GM21717 (cell line): ENCODE results near the gene USP16.
A peak's percentile ranks its signal among the peaks of the same experiment; 100 is the strongest.
"Not testable (repeated sequence)": the region's sequence is repeated elsewhere in the genome, so short reads cannot be mapped to it uniquely, and the experiment has no call there.

Experiments
- ATAC-seq: cut with Tn5 transposase; IDR thresholded peaks from one replicate; pipeline ENCODE4 v1.9.1; 2021; ENCODE audit warnings: mild to moderate bottlenecking, moderate library complexity; ENCODE audit not compliant: unreplicated experiment

Gene USP16

GRCh38 chr21:29033301-29033700, 8.8 kb downstream of the USP16 start:
- ATAC-seq: no peak

- no peak for ATAC-seq
These were observed 9.4 kb downstream of the USP16 start for GRCh38 chr21:29033871-29034270.

GRCh38 chr21:29034678-29035077, 10.2 kb downstream of the USP16 start:
- ATAC-seq: no peak

- ATAC-seq: no peak
These were observed 27.8 kb downstream of the USP16 start for GRCh38 chr21:29052224-29052623.

DNA sequence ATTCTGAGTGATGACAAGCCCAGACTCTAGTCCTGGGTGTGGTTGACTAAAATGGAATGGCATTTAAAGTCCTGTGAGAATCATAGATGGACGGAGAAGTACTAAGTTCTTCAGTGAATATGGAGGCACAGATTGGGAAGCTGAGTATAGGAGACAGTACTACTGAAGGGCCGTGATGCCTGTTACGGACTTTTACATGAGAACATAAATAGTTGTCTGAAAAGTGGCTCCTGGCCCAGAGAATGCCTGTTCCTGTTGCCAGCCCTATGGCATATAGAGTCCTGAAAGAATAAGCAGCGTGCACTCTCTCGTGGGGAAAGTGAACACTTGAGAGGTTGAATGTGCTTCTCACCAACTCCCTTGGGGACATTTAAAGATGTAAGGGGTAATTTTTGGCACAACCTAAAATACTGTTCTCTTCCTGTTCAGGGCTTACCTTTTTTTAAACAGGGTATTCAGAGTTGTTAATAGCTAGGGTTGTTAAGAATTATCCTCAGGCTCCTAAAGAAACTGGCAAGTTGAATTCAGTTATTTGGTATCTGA, 28.6 kb downstream of the USP16 start:
- ATAC-seq: no peak

DNA sequence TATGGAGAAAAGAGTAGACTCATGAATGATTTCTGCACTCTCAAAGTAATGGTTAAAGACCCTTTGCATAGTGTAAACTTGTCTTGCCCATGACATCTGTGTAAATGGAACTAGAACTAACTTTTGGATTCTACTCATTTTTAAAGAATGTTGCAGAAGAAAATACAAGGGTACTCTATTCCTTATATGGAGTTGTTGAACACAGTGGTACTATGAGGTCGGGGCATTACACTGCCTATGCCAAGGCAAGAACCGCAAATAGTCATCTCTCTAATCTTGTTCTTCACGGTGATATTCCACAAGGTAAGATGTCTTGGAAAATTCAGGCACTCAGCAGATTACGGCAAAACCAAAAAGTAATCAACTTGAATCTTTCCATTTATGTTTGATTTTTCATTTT, 29.2 kb downstream of the USP16 start:
- no peak for ATAC-seq

GRCh38 chr21:29055080-29055479, 30.6 kb downstream of the USP16 start:
- no peak for ATAC-seq

DNA sequence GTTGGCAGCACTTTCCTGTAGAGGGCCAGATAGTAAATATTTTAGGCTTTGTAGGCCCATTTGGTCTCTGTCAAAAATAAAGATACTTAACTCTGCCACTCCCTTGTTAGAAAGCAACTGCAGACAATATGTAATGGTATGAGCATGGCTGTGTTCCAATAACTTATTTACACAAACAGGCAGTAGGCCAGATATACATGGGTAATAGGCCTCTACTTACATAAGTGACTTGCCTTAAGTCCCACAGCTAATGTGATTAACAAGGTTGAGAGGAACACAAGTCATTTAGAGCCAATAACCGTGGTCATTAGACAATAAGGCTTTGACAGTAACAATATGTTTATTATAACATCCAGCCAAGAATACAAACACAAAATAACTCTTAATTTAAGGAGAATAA, 31.5 kb downstream of the USP16 start:
- no peak for ATAC-seq

DNA sequence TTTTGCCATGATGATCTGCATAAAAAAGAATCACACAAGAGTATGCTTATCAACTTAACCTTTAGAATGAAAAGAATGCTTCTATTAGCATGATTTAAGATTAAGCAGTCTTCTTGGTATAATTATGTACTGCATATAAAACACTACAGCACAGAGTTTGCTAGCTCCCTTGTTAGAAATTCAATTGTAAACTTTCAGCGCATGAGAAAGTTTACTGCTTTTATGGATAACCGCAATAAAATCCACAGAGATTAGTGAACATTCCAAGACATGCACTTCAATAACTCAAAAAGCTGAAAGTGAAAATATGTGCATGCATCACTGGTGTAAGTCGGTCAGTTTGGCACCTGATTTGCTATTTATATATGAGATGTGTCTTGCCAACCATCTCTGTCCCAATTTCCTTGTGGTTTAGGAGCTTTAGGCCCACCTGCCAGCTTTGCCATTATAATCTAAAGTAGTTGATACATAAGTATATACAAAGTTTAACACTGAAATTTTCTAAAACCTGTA, 32.1 kb downstream of the USP16 start:
- no peak for ATAC-seq

DNA sequence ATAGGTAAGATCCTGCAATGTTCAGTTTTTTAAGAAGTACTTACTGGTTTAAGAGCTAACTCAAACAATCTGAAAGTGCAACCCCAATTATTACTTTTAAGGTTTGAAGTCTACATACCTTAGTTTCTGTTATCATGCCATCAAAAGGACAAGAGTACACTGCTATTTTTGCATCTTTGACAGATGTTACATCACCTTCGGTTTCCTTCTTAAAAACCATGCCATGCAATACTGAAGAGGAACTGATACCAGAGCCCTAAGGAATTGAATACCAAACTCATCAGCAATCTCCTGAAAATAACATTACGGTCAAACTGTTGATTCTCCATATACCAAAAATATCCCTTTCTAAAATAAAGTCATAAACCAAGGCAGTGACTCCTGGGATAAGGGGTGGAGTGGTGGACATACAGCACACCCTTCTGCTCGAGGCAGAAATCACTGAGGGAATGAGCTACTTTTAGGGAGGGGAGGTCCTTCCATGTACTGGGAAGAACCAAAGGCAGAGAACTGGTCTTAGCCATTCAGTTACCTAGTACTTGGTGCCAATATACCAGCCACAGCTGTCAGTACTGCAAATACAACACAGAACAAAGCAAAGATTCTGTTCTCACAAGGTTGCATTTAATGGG, 40.5 kb downstream of the USP16 start:
- peak; percentile 96 for ATAC-seq

DNA sequence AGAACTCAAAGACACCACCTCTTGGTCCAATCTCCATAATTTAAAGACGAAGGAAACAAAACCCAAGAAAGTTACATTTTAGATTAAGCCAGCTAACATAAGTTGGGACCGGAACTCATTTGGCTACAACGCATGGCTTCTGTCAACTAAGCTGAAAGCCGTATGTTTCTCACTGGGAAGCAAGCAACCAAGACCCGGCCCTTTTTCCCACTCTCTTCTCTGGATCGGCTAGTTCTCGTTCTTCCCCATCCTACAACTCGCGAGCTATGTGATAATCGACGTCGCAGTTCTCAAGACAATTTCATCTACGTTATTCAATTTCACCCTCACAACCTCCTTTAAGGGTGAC, 48.4 kb downstream of the USP16 start:
- peak; percentile 10 for ATAC-seq

- peak; percentile 86 for ATAC-seq
These were observed 48.9 kb downstream of the USP16 start, which contains the start of gene CCT8 for GRCh38 chr21:29073222-29074006. TSS of gene CCT8 (minus strand) at chr21:29073648. CDS start at chr21:29073590, 58 bp downstream.

GRCh38 chr21:29074007-29074376, 49.5 kb downstream of the USP16 start:
- peak; percentile 14 for ATAC-seq

GRCh38 chr21:29074783-29075182, 50.3 kb downstream of the USP16 start:
- ATAC-seq: no peak

- ATAC-seq: no peak
These were observed 51.4 kb downstream of the USP16 start for GRCh38 chr21:29075706-29076466.

- not testable (repeated sequence) for ATAC-seq
These were observed 52.5 kb downstream of the USP16 start for GRCh38 chr21:29076731-29077640.

- ATAC-seq: no peak
These were observed 53.2 kb downstream of the USP16 start for GRCh38 chr21:29077651-29078090.

- no peak for ATAC-seq
These were observed 54.6 kb downstream of the USP16 start for GRCh38 chr21:29078869-29079767.

- ATAC-seq: no peak
These were observed 56.0 kb downstream of the USP16 start for GRCh38 chr21:29080454-29080941.
